OCI-LY7 (cell line): ENCODE data around the gene TRIO. TPM values are rescaled to one million over a fixed set of nuclear protein-coding genes. Genes with fewer than 3 reads are reported as not detected.
A peak's percentile ranks its signal among the peaks of the same experiment; 100 is the strongest.

Experiments used
- BruUV-seq: library from RNA; stranded (reverse); fragments of 400-500 nt; replicated peaks from 2 replicates; lab custom pipeline; 2021; lab: Mats Ljungman, UMichigan
- CTCF ChIA-PET: fragments of 300-600 bp; sonication (Branson Sonifier 250); formaldehyde crosslinking; loops from one replicate; lab custom pipeline; 2022; ENCODE audit warnings: antibody characterized with exemption; ENCODE audit not compliant: unreplicated experiment; lab: Charles Lee
- POLR2A ChIA-PET: fragments of 300-600 bp; sonication (Branson Sonifier 250); formaldehyde crosslinking; loops from one replicate; lab custom pipeline; 2022; ENCODE audit warnings: antibody characterized with exemption; lab: Charles Lee
- DNase-seq: peaks from one replicate; pipeline ENCODE4 v3.0.0-alpha.2; 2015; ENCODE audit warnings: low spot score
- H2AFZ ChIP-seq: fragments of 200-600 bp; sonication (generic), shearing (Covaris generic); 2 replicates; pipeline ENCODE4 v1.6.1; 2014; ENCODE audit warnings: mild to moderate bottlenecking, antibody characterized with exemption, low read length, moderate library complexity
- H3K27ac ChIP-seq: fragments of 200-600 bp; sonication (generic); 2 replicates; pipeline ENCODE4 v1.5.1; 2014; ENCODE audit warnings: mixed run types, low read depth, mild to moderate bottlenecking, moderate library complexity, low read length, inconsistent platforms; ENCODE audit not compliant: poor library complexity, severe bottlenecking
- H3K36me3 ChIP-seq: fragments of 200-600 bp; sonication (generic); 2 replicates; pipeline ENCODE4 v1.6.1; 2014; ENCODE audit warnings: mild to moderate bottlenecking, antibody characterized with exemption, low read length, moderate library complexity, mixed read lengths; ENCODE audit not compliant: insufficient read depth
- H3K4me1 ChIP-seq: fragments of 200-600 bp; sonication (generic); 2 replicates; pipeline ENCODE4 v1.5.1; 2014; ENCODE audit warnings: mild to moderate bottlenecking, low read length; ENCODE audit not compliant: insufficient read depth, poor library complexity, severe bottlenecking
- H3K4me2 ChIP-seq: fragments of 200-600 bp; sonication (generic); 2 replicates; pipeline ENCODE4 v1.6.1; 2014; ENCODE audit warnings: mild to moderate bottlenecking, low read length
- H3K4me3 ChIP-seq: fragments of 200-600 bp; sonication (generic); 2 replicates; pipeline ENCODE4 v1.5.1; 2014; ENCODE audit warnings: mild to moderate bottlenecking, low read depth, low read length; ENCODE audit not compliant: poor library complexity, severe bottlenecking
- H3K79me2 ChIP-seq: fragments of 200-600 bp; sonication (generic); 2 replicates; pipeline ENCODE4 v1.6.1; 2016; ENCODE audit warnings: low read depth, mild to moderate bottlenecking, low read length, moderate library complexity, mixed read lengths; ENCODE audit not compliant: insufficient read depth
- H3K9me2 ChIP-seq: fragments of 200-600 bp; sonication (generic); 2 replicates; pipeline ENCODE4 v1.6.1; 2016; ENCODE audit warnings: mild to moderate bottlenecking, low read length, mixed read lengths; ENCODE audit not compliant: insufficient read depth
- H3K9me3 ChIP-seq: fragments of 200-600 bp; sonication (generic); 2 replicates; pipeline ENCODE4 v1.6.1; 2014; ENCODE audit warnings: mild to moderate bottlenecking, mixed run types, low read length, mixed read lengths
- H4K20me1 ChIP-seq: fragments of 200-600 bp; sonication (generic); 2 replicates; pipeline ENCODE4 v1.6.1; 2014; ENCODE audit warnings: mild to moderate bottlenecking, antibody characterized with exemption, low read length, moderate library complexity, mixed read lengths; ENCODE audit not compliant: insufficient read depth
- EZH2phosphoT487 ChIP-seq: fragments of 200-600 bp; sonication (generic); IDR thresholded peaks from 2 replicates; pipeline ENCODE4 v1.6.1; 2018; ENCODE audit warnings: low read depth, borderline replicate concordance, mild to moderate bottlenecking, mixed run types, antibody characterized with exemption, low read length, moderate library complexity, mixed read lengths
- intact Hi-C: fragments of 100-400 bp; cut with micrococcal nuclease; formaldehyde crosslinking; loops from one replicate; pipeline ENCODE4 v1.10.0; 2022; ENCODE audit not compliant: unreplicated experiment
- total RNA-seq, 2 experiments: library from RNA; depleted of rRNA in 1 of 2; stranded (reverse); fragments of >200 nt in 1 of 2; shearing (Covaris generic) in 1 of 2; gene quantifications; 2 replicates each; pipeline ENCODE4 v1.2.3, GENCODE V29; 2014 to 2022
- TF ChIP-seq, protein P1 (sequence below): fragments of 200-600 bp; sonication (generic); conservative IDR thresholded peaks from 2 replicates; pipeline ENCODE4 v1.5.1; 2014; ENCODE audit warnings: mild to moderate bottlenecking, antibody characterized with exemption, low read length, moderate library complexity, mixed read lengths

The TRIO gene
- total RNA-seq, 2 experiments from 2014 or later = 35.8 to 55.1 TPM

DNA sequence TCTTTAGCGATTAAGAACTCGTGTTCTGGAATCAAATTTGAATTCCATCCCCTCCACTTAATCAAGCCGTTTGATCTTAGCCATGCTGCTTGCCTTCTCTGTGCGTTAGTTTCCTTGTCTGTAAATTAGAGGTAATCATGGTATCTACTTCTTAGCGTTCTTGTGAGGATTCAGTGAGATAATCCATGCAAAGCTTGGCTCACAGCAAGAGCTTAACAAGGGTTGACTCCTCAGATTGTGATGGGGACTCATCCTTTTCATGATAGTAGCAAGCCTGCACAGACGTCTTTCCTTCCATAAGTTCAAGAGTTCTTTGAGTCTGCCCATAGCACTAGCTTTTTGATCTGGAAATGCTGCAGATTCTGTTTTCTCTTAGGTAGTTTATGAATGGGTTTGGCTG is 72.8 kb downstream of the TRIO start:
- H3K4me1 ChIP-seq = peaks cover 97% of the 10 kb centered on the region
- H3K9me2 ChIP-seq = no peaks in the 10 kb centered on the region
- H3K27ac ChIP-seq = no peak overlapping the region
- no peak overlapping the region for H3K4me2 ChIP-seq
- BruUV-seq = no TSS peak
- intact Hi-C loops = no loop called here
- no peaks in the 10 kb centered on the region for H3K9me3 ChIP-seq
- peaks cover 67% of the 10 kb centered on the region; the same call in 1 of the 2 replicates for H3K79me2 ChIP-seq
- ChIA-PET POLR2A (interaction anchor here (0.7 kb wide), 1 partner anchor 53 kb away, joined by 3 read pairs; no protein-coding TSS in a partner anchor), CTCF (no interaction called here)
- H2AFZ ChIP-seq = no peak overlapping the region
- no peak for DNase-seq
- no peak overlapping the region for H3K4me3 ChIP-seq
- no peaks in the 10 kb centered on the region for H3K36me3 ChIP-seq
- TF ChIP-seq, protein P1, sequence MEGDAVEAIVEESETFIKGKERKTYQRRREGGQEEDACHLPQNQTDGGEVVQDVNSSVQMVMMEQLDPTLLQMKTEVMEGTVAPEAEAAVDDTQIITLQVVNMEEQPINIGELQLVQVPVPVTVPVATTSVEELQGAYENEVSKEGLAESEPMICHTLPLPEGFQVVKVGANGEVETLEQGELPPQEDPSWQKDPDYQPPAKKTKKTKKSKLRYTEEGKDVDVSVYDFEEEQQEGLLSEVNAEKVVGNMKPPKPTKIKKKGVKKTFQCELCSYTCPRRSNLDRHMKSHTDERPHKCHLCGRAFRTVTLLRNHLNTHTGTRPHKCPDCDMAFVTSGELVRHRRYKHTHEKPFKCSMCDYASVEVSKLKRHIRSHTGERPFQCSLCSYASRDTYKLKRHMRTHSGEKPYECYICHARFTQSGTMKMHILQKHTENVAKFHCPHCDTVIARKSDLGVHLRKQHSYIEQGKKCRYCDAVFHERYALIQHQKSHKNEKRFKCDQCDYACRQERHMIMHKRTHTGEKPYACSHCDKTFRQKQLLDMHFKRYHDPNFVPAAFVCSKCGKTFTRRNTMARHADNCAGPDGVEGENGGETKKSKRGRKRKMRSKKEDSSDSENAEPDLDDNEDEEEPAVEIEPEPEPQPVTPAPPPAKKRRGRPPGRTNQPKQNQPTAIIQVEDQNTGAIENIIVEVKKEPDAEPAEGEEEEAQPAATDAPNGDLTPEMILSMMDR = no peak
- no peak for TF ChIP-seq EZH2phosphoT487
- H4K20me1 ChIP-seq = no peaks in the 10 kb centered on the region

DNA sequence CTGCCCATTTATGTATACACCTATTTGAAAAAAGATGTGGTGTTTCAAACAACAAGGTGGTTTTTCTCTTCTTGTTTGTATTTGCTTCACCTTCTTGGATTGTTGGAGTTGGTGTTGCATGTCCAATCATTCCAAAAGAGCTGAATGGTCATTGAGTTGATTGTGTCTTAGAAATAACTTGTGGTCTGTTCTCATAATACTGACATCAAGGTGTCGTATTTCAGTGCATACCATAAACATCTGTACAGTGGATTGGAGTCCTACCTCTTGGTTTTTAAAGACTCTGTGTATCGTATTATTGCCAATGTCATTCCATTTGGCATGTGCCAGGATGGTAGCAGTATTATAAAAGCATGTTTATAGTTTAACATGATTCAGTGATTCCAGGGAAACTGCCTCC is 73.2 kb downstream of the TRIO start:
- no peak overlapping the region for H3K4me2 ChIP-seq
- H3K36me3 ChIP-seq = no peaks in the 10 kb centered on the region
- H3K9me2 ChIP-seq = no peaks in the 10 kb centered on the region
- DNase-seq = no peak
- ChIA-PET CTCF (no interaction called here), POLR2A (interaction anchor here (0.7 kb wide), 1 partner anchor 52 kb away, joined by 3 read pairs; no protein-coding TSS in a partner anchor)
- no peak for TF ChIP-seq EZH2phosphoT487
- TF ChIP-seq, protein P1 = no peak
- H3K4me1 ChIP-seq = peaks cover 97% of the 10 kb centered on the region
- no peaks in the 10 kb centered on the region for H3K9me3 ChIP-seq
- H4K20me1 ChIP-seq = no peaks in the 10 kb centered on the region
- no peak overlapping the region for H2AFZ ChIP-seq
- peaks cover 66% of the 10 kb centered on the region; the same call in 1 of the 2 replicates for H3K79me2 ChIP-seq
- intact Hi-C loops = no loop called here
- H3K4me3 ChIP-seq = no peak overlapping the region
- BruUV-seq = no TSS peak
- H3K27ac ChIP-seq = no peak overlapping the region

DNA sequence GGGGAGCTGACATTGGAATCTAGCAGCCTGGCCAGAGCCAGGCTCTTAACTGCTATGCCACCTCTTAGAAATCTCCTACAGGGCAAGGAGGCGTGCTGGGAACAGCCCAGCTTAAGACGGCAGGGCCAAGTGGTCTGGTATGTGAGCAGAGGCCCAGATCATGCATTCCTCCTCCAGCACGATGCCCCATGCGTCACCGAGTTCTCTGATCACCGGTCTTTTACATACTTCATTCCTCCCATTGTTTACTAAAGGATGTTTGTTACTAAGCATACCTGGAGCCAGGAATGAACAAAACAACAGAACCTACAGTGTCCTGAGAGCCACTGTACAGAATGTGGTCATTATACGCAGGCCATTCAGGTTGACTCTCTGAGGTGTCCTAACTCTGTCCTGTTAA is 73.8 kb downstream of the TRIO start:
- peak overlapping the region; percentile 30; the same call in 1 of the 2 replicates for H3K4me2 ChIP-seq
- H3K27ac ChIP-seq = no peak overlapping the region
- no peaks in the 10 kb centered on the region for H3K9me3 ChIP-seq
- peaks cover 97% of the 10 kb centered on the region for H3K4me1 ChIP-seq
- TF ChIP-seq EZH2phosphoT487 = no peak
- TF ChIP-seq, protein P1 = no peak
- H2AFZ ChIP-seq = no peak overlapping the region
- H3K4me3 ChIP-seq = no peak overlapping the region
- H3K79me2 ChIP-seq = peaks cover 65% of the 10 kb centered on the region; the same call in 1 of the 2 replicates
- CTCF ChIA-PET = interaction anchor here (0.6 kb wide), 1 partner anchor 70 kb away, joined by 3 read pairs; no protein-coding TSS in a partner anchor
- no peaks in the 10 kb centered on the region for H4K20me1 ChIP-seq
- H3K36me3 ChIP-seq = no peaks in the 10 kb centered on the region
- no peaks in the 10 kb centered on the region for H3K9me2 ChIP-seq
- BruUV-seq = no TSS peak
- POLR2A ChIA-PET = no interaction called here
- no peak for DNase-seq
- intact Hi-C loops = no loop called here
